ENCODE results near the gene C9orf40. TPM values are rescaled to one million over a fixed set of nuclear protein-coding genes. Genes with fewer than 3 reads are reported as not detected.

Gene C9orf40
- total RNA-seq, 1 donor from 2014 or later = 4.1 TPM

- DNase-seq = no peak
Observed at GRCh38 chr9:74935008-74935407, 17.7 kb downstream of the C9orf40 start.

- no peak for DNase-seq
Observed at GRCh38 chr9:74921737-74922136, 31.0 kb downstream of the C9orf40 start.

GRCh38 chr9:74920944-74921626 lies 31.6 kb downstream of the C9orf40 start:
- DNase-seq = no peak

GRCh38 chr9:74910036-74910435 lies 42.7 kb downstream of the C9orf40 start:
- no peak for DNase-seq

- DNase-seq = no peak
Observed at GRCh38 chr9:74908665-74909064, 44.0 kb downstream of the C9orf40 start.

- no peak for DNase-seq
Observed at GRCh38 chr9:74907085-74907484, 45.6 kb downstream of the C9orf40 start.

GRCh38 chr9:74901001-74901400 lies 51.7 kb downstream of the C9orf40 start:
- no peak for DNase-seq

Other genes with a start within 250 kb of the C9orf40 start
- gene TRPM6, start 65.0 kb downstream of the C9orf40 start, total RNA-seq = 0.42 and 1.2 TPM in 2 replicates
- gene CARNMT1, start 75.4 kb upstream of the C9orf40 start, total RNA-seq = 22.0 and 35.6 TPM in 2 replicates
- 36.9 and 43.7 TPM in 2 replicates for gene NMRK1, start 135.2 kb upstream of the C9orf40 start, total RNA-seq
- gene OSTF1, start 135.6 kb upstream of the C9orf40 start, total RNA-seq = 115 and 126 TPM in 2 replicates

Data from dermis blood vessel endothelial cell (primary cell).